Upper lobe of left lung (tissue), 6 donors: ENCODE data around the gene ADAMTS14. TPM values are rescaled to one million over a fixed set of nuclear protein-coding genes. Genes with fewer than 3 reads are reported as not detected.

Experiments
- ATAC-seq, 2 donors: fragments of 200-7000 bp; cut with Tn5 transposase; one replicate each; pipeline ENCODE4 v1.9.1; 2022; ENCODE audit warnings: mild to moderate bottlenecking in 2 of 2, moderate library complexity in 2 of 2; ENCODE audit not compliant: low FRiP score in 2 of 2
- DNase-seq, 2 donors: peaks; one replicate each; pipeline ENCODE4 v3.0.0-alpha.2; 2019 to 2020
- H3K27ac ChIP-seq, 4 donors: fragments of 200-600 bp; sonication (generic); one replicate each; pipeline ENCODE4 v1.5.1; 2016 to 2019
- H3K27me3 ChIP-seq, 4 donors: fragments of 200-600 bp; sonication (generic); one replicate each; pipeline ENCODE4 v1.5.1; 2017 to 2019
- H3K36me3 ChIP-seq, 4 donors: fragments of 200-600 bp; sonication (generic); one replicate each; pipeline ENCODE4 v1.5.1; 2016 to 2019
- H3K4me1 ChIP-seq, 4 donors: fragments of 200-600 bp; sonication (generic); one replicate each; pipeline ENCODE4 v1.5.1; 2018 to 2019
- H3K4me3 ChIP-seq, 4 donors: fragments of 200-600 bp; sonication (generic); one replicate each; pipeline ENCODE4 v1.5.1; 2017 to 2019; ENCODE audit warnings: mild to moderate bottlenecking in 2 of 4, moderate library complexity in 1 of 4
- H3K9me3 ChIP-seq, 4 donors: fragments of 200-600 bp; sonication (generic); one replicate each; pipeline ENCODE4 v1.5.1; 2018 to 2019
- CTCF ChIP-seq, 6 experiments: fragments of 450-650 bp in 4 of 6; fragments of 200-600 bp in 2 of 6; sonication (generic) in 2 of 6; IDR thresholded peaks; one replicate each; pipeline ENCODE4 v1.5.1; 2016 to 2019; ENCODE audit warnings: antibody characterized with exemption in 6 of 6
- EP300 ChIP-seq, 4 donors: sonication (generic); formaldehyde crosslinking; IDR thresholded peaks; one replicate each; pipeline ENCODE4 v1.5.1; 2017; ENCODE audit warnings: antibody characterized with exemption in 4 of 4, control low read depth in 2 of 4
- POLR2A ChIP-seq, 4 donors: fragments of 450-650 bp; IDR thresholded peaks; one replicate each; pipeline ENCODE4 v1.5.1; 2016 to 2017; ENCODE audit warnings: antibody characterized with exemption in 4 of 4, mild to moderate bottlenecking in 2 of 4
- POLR2AphosphoS5 ChIP-seq, 2 donors: sonication (generic); formaldehyde crosslinking; IDR thresholded peaks; one replicate each; pipeline ENCODE4 v1.5.1; 2017; ENCODE audit warnings: antibody characterized with exemption in 2 of 2
- WGBS, 2 donors: methylation state at CpG; one replicate each; pipeline ENCODE4 v1.1.5; 2017 to 2018; 5-methylcytosine and 5-hydroxymethylcytosine counted together
- total RNA-seq, 6 donors: library from RNA; depleted of rRNA in 4 of 6; stranded (reverse); fragments of >200 nt in 4 of 6; gene quantifications; one replicate each; pipeline versions ENCODE4 v1.1.0 to v1.2.1, GENCODE V29; 2016 to 2021
- donor health status: DM: no; HTN: no; CAD: no; lungs with moderate emphysema.
- donor health status: DM: no; HTN: yes; CAD: no; lungs with severe emphysema.

ADAMTS14 gene
- total RNA-seq, 6 donors from 2014 or later = 0.15 to 3.1 (median 0.45) TPM

- no peak overlapping the region for H3K4me3 ChIP-seq
Observed at GRCh38 chr10:70651661-70652060, 20.6 kb upstream of the ADAMTS14 start.

GRCh38 chr10:70652761-70653657 lies 19.3 kb upstream of the ADAMTS14 start:
- WGBS, 2 donors = 74 to 76% methylated on average over 6 to 16 of the region's 16 CpGs
- Histone ChIP-seq H3K36me3 (no peaks in the 10 kb centered on the region), H3K9me3 (peaks cover 0 to 13% (median 0%) of the 10 kb centered on the region in 4 donors), H3K27me3 (no peaks in the 10 kb centered on the region), H3K27ac (peak overlapping the region in 1 of 4 donors; percentile 7), H3K4me3 (no peak overlapping the region), H3K4me1 (no peaks in the 10 kb centered on the region)
- TF ChIP-seq POLR2A (IDR thresholded peaks at IDR 0.05) (no peak), POLR2AphosphoS5 (IDR thresholded peaks at IDR 0.05) (no peak), EP300 (IDR thresholded peaks at IDR 0.05) (no peak), CTCF (IDR thresholded peaks at IDR 0.05) (no peak)
- ATAC-seq (peak; percentile 54 to 79), DNase-seq (peak in 1 of 2 donors; percentile 26)

More at GRCh38 chr10:70651661-70652060, 20.6 kb upstream of the ADAMTS14 start:
- ATAC-seq (no peak), DNase-seq (no peak)
- H3K9me3 ChIP-seq = peaks cover 0 to 17% (median 0%) of the 10 kb centered on the region in 4 donors
- H3K4me1 ChIP-seq = no peaks in the 10 kb centered on the region
- WGBS, 2 donors = 95% methylated on average over 5 of the region's 5 CpGs
- TF ChIP-seq POLR2AphosphoS5 (IDR thresholded peaks at IDR 0.05) (no peak), POLR2A (IDR thresholded peaks at IDR 0.05) (no peak)
- no peaks in the 10 kb centered on the region for H3K36me3 ChIP-seq
- no peak overlapping the region for H3K27ac ChIP-seq
- H3K27me3 ChIP-seq = no peaks in the 10 kb centered on the region

- no peak for TF ChIP-seq POLR2AphosphoS5 (IDR thresholded peaks at IDR 0.05)
- no peak for TF ChIP-seq CTCF (IDR thresholded peaks at IDR 0.05)
- TF ChIP-seq POLR2A (IDR thresholded peaks at IDR 0.05) = no peak
- no peak for TF ChIP-seq EP300 (IDR thresholded peaks at IDR 0.05)
- H3K27ac ChIP-seq = no peak overlapping the region
- no peaks in the 10 kb centered on the region for H3K36me3 ChIP-seq
- H3K4me3 ChIP-seq = no peak overlapping the region
- WGBS, 2 donors = 98 to 99% methylated on average over 12 of the region's 12 CpGs
- no peaks in the 10 kb centered on the region for H3K4me1 ChIP-seq
- H3K27me3 ChIP-seq = no peaks in the 10 kb centered on the region
- ATAC-seq (no peak), DNase-seq (peak in 1 of 2 donors; percentile 41)
- peaks cover 0 to 14% (median 0%) of the 10 kb centered on the region in 4 donors for H3K9me3 ChIP-seq
Observed at GRCh38 chr10:70655316-70655715, 17.0 kb upstream of the ADAMTS14 start.

GRCh38 chr10:70656489-70656888 lies 15.8 kb upstream of the ADAMTS14 start:
- TF ChIP-seq POLR2A (IDR thresholded peaks at IDR 0.05) = no peak
- TF ChIP-seq CTCF (IDR thresholded peaks at IDR 0.05) = no peak
- no peak for TF ChIP-seq EP300 (IDR thresholded peaks at IDR 0.05)
- TF ChIP-seq POLR2AphosphoS5 (IDR thresholded peaks at IDR 0.05) = no peak
- DNase-seq = no peak
- no peaks in the 10 kb centered on the region for H3K36me3 ChIP-seq
- H3K4me3 ChIP-seq = no peak overlapping the region
- H3K9me3 ChIP-seq = peaks cover 0 to 14% (median 0%) of the 10 kb centered on the region in 4 donors
- no peaks in the 10 kb centered on the region for H3K27me3 ChIP-seq
- H3K27ac ChIP-seq = no peak overlapping the region
- ATAC-seq = peak; percentile 64 to 92
- no peaks in the 10 kb centered on the region for H3K4me1 ChIP-seq
- WGBS, 2 donors = 60 to 86% methylated on average over 3 of the region's 3 CpGs

GRCh38 chr10:70657041-70657440 lies 15.3 kb upstream of the ADAMTS14 start:
- H3K4me1 ChIP-seq = peaks cover 0 to 3% (median 0%) of the 10 kb centered on the region in 4 donors
- no peak for DNase-seq
- TF ChIP-seq EP300 (IDR thresholded peaks at IDR 0.05) (no peak), POLR2A (IDR thresholded peaks at IDR 0.05) (no peak), POLR2AphosphoS5 (IDR thresholded peaks at IDR 0.05) (no peak), CTCF (IDR thresholded peaks at IDR 0.05) (no peak)
- no peak for ATAC-seq
- no peaks in the 10 kb centered on the region for H3K27me3 ChIP-seq
- peaks cover 0 to 8% (median 0%) of the 10 kb centered on the region in 4 donors for H3K9me3 ChIP-seq
- no peak overlapping the region for H3K27ac ChIP-seq
- H3K36me3 ChIP-seq = no peaks in the 10 kb centered on the region
- no peak overlapping the region for H3K4me3 ChIP-seq
- WGBS, 2 donors = 89 to 91% methylated on average over 4 to 6 of the region's 6 CpGs
